Keratinocyte (primary cell): ENCODE data around the gene ZSWIM9. TPM values are rescaled to one million over a fixed set of nuclear protein-coding genes. Genes with fewer than 3 reads are reported as not detected.

Source experiments
- DNase-seq: peaks from one replicate; pipeline ENCODE4 v3.0.0-alpha.2; 2011; ENCODE audit warnings: low read depth, missing footprints, low spot score
- FAIRE-seq: peaks from 2 replicates; lab custom pipeline; 2011; peaks lifted over from hg19 to GRCh38; lab: Jason Lieb, UNC
- H2AFZ ChIP-seq: 2 replicates; pipeline ENCODE4 v1.6.0; 2012; ENCODE audit warnings: low read length, control low read depth, inconsistent platforms; ENCODE audit not compliant: control insufficient read depth
- H3K27ac ChIP-seq: 2 replicates; pipeline ENCODE4 v1.5.1; 2011; ENCODE audit warnings: low read length; ENCODE audit not compliant: control insufficient read depth, insufficient read depth
- H3K27me3 ChIP-seq: 3 replicates; pipeline ENCODE4 v1.6.0; 2011; ENCODE audit warnings: low read length; ENCODE audit not compliant: control insufficient read depth, insufficient read depth; ENCODE audit errors: extremely low read depth
- H3K36me3 ChIP-seq, 2 experiments: 2 replicates in 1 of 2; 3 replicates in 1 of 2; pipeline ENCODE4 v1.5.1; 2011; ENCODE audit warnings: low read length in 2 of 2, mild to moderate bottlenecking in 1 of 2; ENCODE audit not compliant: control insufficient read depth in 2 of 2, insufficient read depth in 2 of 2; ENCODE audit errors: extremely low read depth in 1 of 2
- H3K4me1 ChIP-seq: 3 replicates; pipeline ENCODE4 v1.5.1; 2011; ENCODE audit warnings: low read length; ENCODE audit not compliant: control insufficient read depth, insufficient read depth; ENCODE audit errors: extremely low read depth
- H3K4me2 ChIP-seq: 3 replicates; pipeline ENCODE4 v1.6.0; 2011; ENCODE audit warnings: low read depth, low read length; ENCODE audit not compliant: control insufficient read depth, insufficient read depth; ENCODE audit errors: extremely low read depth
- H3K4me3 ChIP-seq, 3 experiments: fragments of 200-600 bp in 1 of 3; sonication (generic) in 1 of 3; 2 replicates in 2 of 3; 3 replicates in 1 of 3; pipeline ENCODE4 v1.5.1; 2011 to 2016; ENCODE audit warnings: low read length in 3 of 3, mild to moderate bottlenecking in 3 of 3, control low read depth in 2 of 3, inconsistent platforms in 1 of 3, low read depth in 1 of 3, mixed read lengths in 1 of 3, mixed run types in 1 of 3, moderate library complexity in 1 of 3; ENCODE audit not compliant: control insufficient read depth in 2 of 3, insufficient read depth in 2 of 3; ENCODE audit errors: extremely low read depth in 1 of 3
- H3K79me2 ChIP-seq: 2 replicates; pipeline ENCODE4 v1.6.0; 2012; ENCODE audit warnings: low read length; ENCODE audit not compliant: control insufficient read depth, insufficient read depth
- H3K9ac ChIP-seq: 3 replicates; pipeline ENCODE4 v1.6.0; 2011; ENCODE audit warnings: low read length; ENCODE audit not compliant: control insufficient read depth, insufficient read depth; ENCODE audit errors: extremely low read depth
- H3K9me1 ChIP-seq: 3 replicates; pipeline ENCODE4 v1.6.0; 2011; ENCODE audit warnings: low read length; ENCODE audit not compliant: control insufficient read depth, insufficient read depth; ENCODE audit errors: extremely low read depth
- H3K9me3 ChIP-seq: 2 replicates; pipeline ENCODE4 v1.5.1; 2012; ENCODE audit warnings: low read depth, low read length; ENCODE audit not compliant: control insufficient read depth
- H4K20me1 ChIP-seq: 3 replicates; pipeline ENCODE4 v1.6.0; 2011; ENCODE audit warnings: low read length; ENCODE audit not compliant: control insufficient read depth, insufficient read depth; ENCODE audit errors: extremely low read depth
- CTCF ChIP-seq, 3 experiments: IDR thresholded peaks in 1 of 3; conservative IDR thresholded peaks in 1 of 3; optimal IDR thresholded peaks in 1 of 3; 2 replicates in 2 of 3; 3 replicates in 1 of 3; pipeline versions ENCODE3 to v1.5.1; 2011; ENCODE audit warnings: low read length in 3 of 3, mild to moderate bottlenecking in 3 of 3, moderate library complexity in 2 of 3, control low read depth in 1 of 3, inconsistent platforms in 1 of 3; ENCODE audit not compliant: insufficient read depth in 2 of 3; ENCODE audit errors: extremely low read depth in 1 of 3
- EZH2 ChIP-seq: IDR thresholded peaks from one replicate; pipeline ENCODE4 v1.6.1; 2012; ENCODE audit warnings: inconsistent platforms, mild to moderate bottlenecking, low read length, moderate library complexity
- dilution Hi-C: fragments of 300-500 bp; cut with MboI; formaldehyde crosslinking; loops from one replicate; pipeline ENCODE4 v1.7.0; 2020; ENCODE audit warnings: low sequenced_read_pairs; ENCODE audit not compliant: extremely low pct_ligation_motif_present
- polyA plus RNA-seq, 5 experiments: library from polyadenylated mRNA; depleted of rRNA in 3 of 5; stranded (reverse) in 3 of 5; stranded (forward) in 1 of 5; unstranded in 1 of 5; fragments of >200 nt; gene quantifications; 1 replicate in 1 of 5; 2 replicates in 3 of 5; 3 replicates in 1 of 5; pipeline versions ENCODE4 v1.2.1 to v1.2.3, GENCODE V29; 2011 to 2012; ENCODE audit warnings: missing spikeins in 2 of 5, low read depth in 1 of 5, low replicate concordance in 1 of 5

Gene ZSWIM9
- polyA plus RNA-seq, 1 donor (not counting 4 experiments of a cell fraction or from before 2014, with no cell fraction given), result 0.46 TPM

GRCh38 chr19:48158210-48158790 is 12.2 kb upstream of the ZSWIM9 start:
- no peak overlapping the region for H3K4me2 ChIP-seq
- FAIRE-seq (no peak), DNase-seq (no peak)
- dilution Hi-C loops, result no loop called here
- no peak overlapping the region for H3K27ac ChIP-seq
- H3K9me1 ChIP-seq, result no peaks in the 10 kb centered on the region
- no peak overlapping the region for H3K9ac ChIP-seq
- H3K36me3 ChIP-seq, result peaks cover 3 to 4% of the 10 kb centered on the region in 2 experiments
- no peaks in the 10 kb centered on the region for H3K79me2 ChIP-seq
- H3K4me3 ChIP-seq, result no peak overlapping the region
- TF ChIP-seq CTCF (optimal IDR thresholded peaks at IDR 0.05 in 1 of 3, IDR thresholded peaks at IDR 0.05 in 1 of 3, conservative IDR thresholded peaks at IDR 0.05 in 1 of 3; ENCODE audit: extremely low read depth in 1 of 3, insufficient read depth in 2 of 3, low read length in 3 of 3), result peak in 1 of 3 experiments; percentile 25
- no peak for TF ChIP-seq EZH2
- no peaks in the 10 kb centered on the region for H3K27me3 ChIP-seq
- no peak overlapping the region for H2AFZ ChIP-seq
- H3K4me1 ChIP-seq, result no peaks in the 10 kb centered on the region
- H3K9me3 ChIP-seq, result no peaks in the 10 kb centered on the region
- H4K20me1 ChIP-seq, result no peaks in the 10 kb centered on the region

DNA sequence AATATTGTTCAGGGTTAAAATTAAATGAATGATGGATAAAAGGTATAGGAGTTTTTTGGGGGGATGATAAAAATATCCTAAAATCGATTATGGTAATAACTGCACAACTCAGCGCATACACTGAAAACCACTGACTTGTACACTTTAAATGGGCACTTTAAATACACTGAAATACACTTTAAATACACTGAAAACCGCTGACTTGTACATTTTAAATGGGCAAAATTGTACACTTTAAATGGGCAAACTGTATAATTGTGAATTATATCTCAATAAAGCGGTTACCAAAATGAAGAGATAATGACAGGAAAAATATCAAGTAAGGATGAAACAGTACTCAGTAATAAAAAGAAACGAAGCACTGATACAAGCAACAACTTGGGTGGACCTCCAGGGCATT is 1.8 kb upstream of the ZSWIM9 start:
- no peaks in the 10 kb centered on the region for H3K9me3 ChIP-seq
- dilution Hi-C loops, result no loop called here
- H3K36me3 ChIP-seq, result peaks cover under 1 to 1% of the 10 kb centered on the region in 2 experiments
- FAIRE-seq (no peak), DNase-seq (no peak)
- no peaks in the 10 kb centered on the region for H3K27me3 ChIP-seq
- TF ChIP-seq CTCF (optimal IDR thresholded peaks at IDR 0.05 in 1 of 3, IDR thresholded peaks at IDR 0.05 in 1 of 3, conservative IDR thresholded peaks at IDR 0.05 in 1 of 3; ENCODE audit: extremely low read depth in 1 of 3, insufficient read depth in 2 of 3, low read length in 3 of 3) (no peak), EZH2 (no peak)
- H3K4me1 ChIP-seq, result peaks cover 12% of the 10 kb centered on the region
- peaks cover 38% of the 10 kb centered on the region for H3K79me2 ChIP-seq
- no peak overlapping the region for H2AFZ ChIP-seq
- H3K27ac ChIP-seq, result no peak overlapping the region
- peak overlapping the region in 1 of 3 experiments; percentile 64 for H3K4me3 ChIP-seq
- no peaks in the 10 kb centered on the region for H4K20me1 ChIP-seq
- H3K4me2 ChIP-seq, result peak overlapping the region; percentile 84
- no peaks in the 10 kb centered on the region for H3K9me1 ChIP-seq
- H3K9ac ChIP-seq, result no peak overlapping the region
